ENCODE data around the gene ANKRD18A. TPM values are rescaled to one million over a fixed set of nuclear protein-coding genes. Genes with fewer than 3 reads are reported as not detected.

ANKRD18A gene
- total RNA-seq, 4 donors from 2014 or later: 0.29 to 1.9 (median 1.0) TPM

- no peaks in the 10 kb centered on the region for H3K27me3 ChIP-seq
- H3K4me1 ChIP-seq: no peaks in the 10 kb centered on the region
- 80 to 81% methylated on average over 8 of the region's 8 CpGs for WGBS, 2 donors
- H3K27ac ChIP-seq: no peak overlapping the region
- intact Hi-C loops (cut with DNase I): no loop called here
- H3K4me3 ChIP-seq: no peak overlapping the region
- no peaks in the 10 kb centered on the region for H3K9me3 ChIP-seq
- DNase-seq: no peak
- TF ChIP-seq CTCF (IDR thresholded peaks at IDR 0.05) (no peak), POLR2A (IDR thresholded peaks at IDR 0.05) (no peak)
- H3K36me3 ChIP-seq: no peaks in the 10 kb centered on the region
Observed at GRCh38 chr9:38649731-38650363, 29.5 kb upstream of the ANKRD18A start.

- Histone ChIP-seq H3K27me3 (peaks cover 0 to 11% (median 0%) of the 10 kb centered on the region in 4 donors), H3K27ac (no peak overlapping the region), H3K36me3 (no peaks in the 10 kb centered on the region), H3K4me1 (no peaks in the 10 kb centered on the region), H3K9me3 (no peaks in the 10 kb centered on the region), H3K4me3 (no peak overlapping the region)
- intact Hi-C loops (cut with DNase I): no loop called here
- WGBS, 2 donors: 42 to 77% methylated on average over 2 of the region's 2 CpGs
- DNase-seq: no peak
- no peak for TF ChIP-seq CTCF (IDR thresholded peaks at IDR 0.05)
- no peak for TF ChIP-seq POLR2A (IDR thresholded peaks at IDR 0.05)
Observed at GRCh38 chr9:38644601-38645000, 24.2 kb upstream of the ANKRD18A start.

- Histone ChIP-seq H3K4me3 (no peak overlapping the region), H3K27ac (no peak overlapping the region), H3K4me1 (no peaks in the 10 kb centered on the region), H3K36me3 (no peaks in the 10 kb centered on the region), H3K9me3 (no peaks in the 10 kb centered on the region), H3K27me3 (peaks cover 0 to 11% (median 0%) of the 10 kb centered on the region in 4 donors)
- TF ChIP-seq POLR2A (IDR thresholded peaks at IDR 0.05) (no peak), CTCF (IDR thresholded peaks at IDR 0.05) (no peak)
- intact Hi-C loops (cut with DNase I): no loop called here
- WGBS, 2 donors: 68% methylated on average over 3 of the region's 3 CpGs
- no peak for DNase-seq
Observed at GRCh38 chr9:38643815-38644173, 23.4 kb upstream of the ANKRD18A start.

GRCh38 chr9:38642951-38643814 is 22.8 kb upstream of the ANKRD18A start:
- no peak for TF ChIP-seq POLR2A (IDR thresholded peaks at IDR 0.05)
- Histone ChIP-seq H3K4me3 (no peak overlapping the region), H3K9me3 (no peaks in the 10 kb centered on the region), H3K27me3 (peaks cover 0 to 11% (median 0%) of the 10 kb centered on the region in 4 donors), H3K27ac (no peak overlapping the region), H3K36me3 (no peaks in the 10 kb centered on the region), H3K4me1 (no peaks in the 10 kb centered on the region)
- DNase-seq: no peak
- intact Hi-C loops (cut with DNase I): no loop called here
- 69 to 82% methylated on average over 10 to 12 of the region's 18 CpGs for WGBS, 2 donors

- WGBS, 2 donors: 47 to 53% methylated on average over 12 of the region's 12 CpGs
- no peaks in the 10 kb centered on the region for H3K9me3 ChIP-seq
- no peak overlapping the region for H3K4me3 ChIP-seq
- H3K36me3 ChIP-seq: no peaks in the 10 kb centered on the region
- DNase-seq: no peak
- TF ChIP-seq CTCF (IDR thresholded peaks at IDR 0.05): peak in 5 of 6 experiments; percentile 24 to 55 (median 33)
- TF ChIP-seq POLR2A (IDR thresholded peaks at IDR 0.05): no peak
- intact Hi-C loops (cut with DNase I): no loop called here
- no peak overlapping the region for H3K27ac ChIP-seq
- peaks cover 0 to 11% (median 0%) of the 10 kb centered on the region in 4 donors for H3K27me3 ChIP-seq
- no peaks in the 10 kb centered on the region for H3K4me1 ChIP-seq
Observed at GRCh38 chr9:38641985-38642864, 21.8 kb upstream of the ANKRD18A start.

All from esophagus squamous epithelium (tissue), 5 donors.